HepG2 (cell line): ENCODE data around the gene CNTN4. TPM values are rescaled to one million over a fixed set of nuclear protein-coding genes. Genes with fewer than 3 reads are reported as not detected.

Source experiments
- ATAC-seq: fragments of 200-7000 bp; cut with Tn5 transposase; 3 replicates; pipeline ENCODE4 v1.9.1; 2020; ENCODE audit warnings: mild to moderate bottlenecking, moderate library complexity
- BruUV-seq: library from RNA; stranded (reverse); fragments of 400-500 nt; replicated peaks from 2 replicates; lab custom pipeline; 2021; lab: Mats Ljungman, UMichigan
- CTCF ChIA-PET: fragments of 300-600 bp; formaldehyde crosslinking; extraction: SDS; loops from one replicate; lab custom pipeline; 2021; ENCODE audit warnings: low total read pairs, inconsistent platforms, low intra/inter-chr PET ratio; lab: Yijun Ruan, JAX
- POLR2A ChIA-PET: fragments of 350-600 bp; sonication (Branson Sonifier 250); formaldehyde crosslinking; loops from one replicate; lab custom pipeline; 2020; ENCODE audit warnings: antibody characterized with exemption, inconsistent platforms; lab: Yijun Ruan, JAX
- DNase-seq: peaks from one replicate; pipeline ENCODE4 v3.0.0-alpha.2; 2015; ENCODE audit warnings: low spot score
- FAIRE-seq: peaks from 3 replicates; lab custom pipeline; 2011; peaks lifted over from hg19 to GRCh38; lab: Jason Lieb, UNC
- H2AFZ ChIP-seq: one replicate; pipeline ENCODE4 v1.6.1; 2011; ENCODE audit warnings: low read length, inconsistent platforms
- H3K27ac ChIP-seq: fragments of 300-600 bp; 3 replicates; pipeline ENCODE4 v1.8.0; 2011; ENCODE audit warnings: mixed run types, mild to moderate bottlenecking, mixed read lengths, low read length, inconsistent platforms; ENCODE audit not compliant: insufficient read depth; ENCODE audit errors: extremely low read length
- H3K27me3 ChIP-seq, 2 experiments: fragments of 200-600 bp in 1 of 2; 2 replicates in 1 of 2; 3 replicates in 1 of 2; pipeline versions ENCODE4 v1.6.0 to v1.8.0; 2011; ENCODE audit warnings: low read length in 2 of 2, mild to moderate bottlenecking in 2 of 2, moderate library complexity in 2 of 2, inconsistent platforms in 1 of 2; ENCODE audit not compliant: insufficient read depth in 2 of 2, control insufficient read depth in 1 of 2
- H3K36me3 ChIP-seq, 2 experiments: fragments of 200-600 bp in 1 of 2; replicated peaks in 1 of 2; 2 replicates in 1 of 2; 3 replicates in 1 of 2; pipeline versions ENCODE4 v1.5.1 to v1.8.0; 2011; ENCODE audit warnings: low read length in 2 of 2, inconsistent platforms in 1 of 2; ENCODE audit not compliant: insufficient read depth in 2 of 2, control insufficient read depth in 1 of 2
- H3K4me1 ChIP-seq: 2 replicates; pipeline ENCODE4 v1.5.1; 2012; ENCODE audit warnings: low read length, inconsistent platforms; ENCODE audit not compliant: insufficient read depth
- H3K4me2 ChIP-seq: 2 replicates; pipeline ENCODE4 v1.6.0; 2011; ENCODE audit warnings: low read depth, low read length, inconsistent platforms
- H3K4me3 ChIP-seq, 3 experiments: fragments of 200-600 bp in 1 of 3; sonication (generic), shearing (Covaris generic) in 1 of 3; replicated peaks in 1 of 3; 2 replicates each; pipeline ENCODE4 v1.5.1; 2011 to 2016; ENCODE audit warnings: low read length in 3 of 3, inconsistent platforms in 2 of 3, low read depth in 2 of 3, mild to moderate bottlenecking in 2 of 3, control low read depth in 1 of 3, mixed read lengths in 1 of 3; ENCODE audit not compliant: insufficient read depth in 1 of 3
- H3K79me2 ChIP-seq: one replicate; pipeline ENCODE4 v1.6.1; 2011; ENCODE audit warnings: low read length, inconsistent platforms; ENCODE audit not compliant: insufficient read depth
- H3K9ac ChIP-seq: 2 replicates; pipeline ENCODE4 v1.6.0; 2011; ENCODE audit warnings: mild to moderate bottlenecking, low read depth, low read length, inconsistent platforms; ENCODE audit not compliant: insufficient read depth
- H3K9me3 ChIP-seq: 2 replicates; pipeline ENCODE4 v1.5.1; 2012; ENCODE audit warnings: mild to moderate bottlenecking, low read length
- H4K20me1 ChIP-seq: 2 replicates; pipeline ENCODE4 v1.6.0; 2011; ENCODE audit warnings: inconsistent platforms, mild to moderate bottlenecking, low read length, moderate library complexity; ENCODE audit not compliant: insufficient read depth
- FOSL1 ChIP-seq: sonication (generic); formaldehyde crosslinking; IDR thresholded peaks from 2 replicates; pipeline ENCODE4 v1.9.0; 2021; ENCODE audit warnings: missing genetic modification reagents, borderline replicate concordance
- JARID2 ChIP-seq: sonication (generic); formaldehyde crosslinking; IDR thresholded peaks from 2 replicates; pipeline ENCODE4 v1.8.1; 2023; ENCODE audit warnings: missing genetic modification reagents, inconsistent platforms; ENCODE audit not compliant: insufficient replicate concordance
- MTA3 ChIP-seq: sonication (generic); formaldehyde crosslinking; IDR thresholded peaks from 2 replicates; pipeline ENCODE4 v1.4.0; 2020; ENCODE audit warnings: missing genetic modification reagents
- POLR2A ChIP-seq, 2 experiments: IDR thresholded peaks; 2 replicates each; pipeline ENCODE4 v1.6.1; 2011; ENCODE audit warnings: low read depth in 2 of 2, low read length in 2 of 2, mild to moderate bottlenecking in 1 of 2, moderate library complexity in 1 of 2; ENCODE audit not compliant: insufficient read depth in 1 of 2
- POLR2AphosphoS5 ChIP-seq: IDR thresholded peaks from 2 replicates; pipeline ENCODE4 v1.6.1; 2012; ENCODE audit warnings: low read depth, low read length
- SP2 ChIP-seq: sonication (generic); formaldehyde crosslinking; IDR thresholded peaks from 2 replicates; pipeline ENCODE4 v1.5.1; 2020; ENCODE audit warnings: mild to moderate bottlenecking, missing genetic modification reagents
- SP4 ChIP-seq: sonication (generic); formaldehyde crosslinking; IDR thresholded peaks from 2 replicates; pipeline ENCODE4 v1.8.1; 2023; ENCODE audit warnings: mild to moderate bottlenecking, missing genetic modification reagents
- THYN1 ChIP-seq: sonication (generic); formaldehyde crosslinking; IDR thresholded peaks from 2 replicates; pipeline ENCODE4 v1.8.1; 2023; ENCODE audit warnings: low read depth, mild to moderate bottlenecking, moderate library complexity, missing genetic modification reagents, borderline replicate concordance
- TOE1 ChIP-seq: sonication (generic); formaldehyde crosslinking; IDR thresholded peaks from 2 replicates; pipeline ENCODE4 v1.4.0; 2020; ENCODE audit warnings: mild to moderate bottlenecking, missing genetic modification reagents
- U2AF1 ChIP-seq: fragments of 200-400 bp; formaldehyde crosslinking; optimal IDR thresholded peaks from 2 replicates; pipeline ENCODE3; 2017; ENCODE audit warnings: mild to moderate bottlenecking, low read depth, low read length
- ZBTB8A ChIP-seq: sonication (generic); formaldehyde crosslinking; IDR thresholded peaks from 2 replicates; pipeline ENCODE4 v1.4.0; 2020; ENCODE audit warnings: mild to moderate bottlenecking, low read depth, missing genetic modification reagents, borderline replicate concordance
- ZKSCAN5 ChIP-seq: sonication (generic); formaldehyde crosslinking; IDR thresholded peaks from 2 replicates; pipeline ENCODE4 v1.5.1; 2020; ENCODE audit warnings: mild to moderate bottlenecking, missing genetic modification reagents
- ZNF180 ChIP-seq: sonication (generic); formaldehyde crosslinking; IDR thresholded peaks from 2 replicates; pipeline ENCODE4 v1.4.0; 2020; ENCODE audit warnings: low read depth, missing genetic modification reagents, borderline replicate concordance
- ZNF335 ChIP-seq: sonication (generic); formaldehyde crosslinking; IDR thresholded peaks from 2 replicates; pipeline ENCODE4 v1.4.0; 2020; ENCODE audit warnings: missing genetic modification reagents
- ZNF550 ChIP-seq: sonication (generic); formaldehyde crosslinking; IDR thresholded peaks from 2 replicates; pipeline ENCODE4 v1.4.0; 2020; ENCODE audit warnings: mild to moderate bottlenecking, missing genetic modification reagents, borderline replicate concordance
- WGBS: methylation state at CpG from one replicate; pipeline ENCODE4 v1.1.6; 2017; ENCODE audit warnings: low lambda C conversion rate; 5-methylcytosine and 5-hydroxymethylcytosine counted together
- in situ Hi-C: cut with HindIII; loops from 2 replicates; pipeline ENCODE4 v1.10.0; 2017; ENCODE audit warnings: low pct_unique_long_range_greater_than_20kb; ENCODE audit not compliant: extremely low pct_ligation_motif_present
- intact Hi-C: fragments of 100-400 bp; cut with micrococcal nuclease; formaldehyde crosslinking; loops from one replicate; pipeline ENCODE4 v1.10.0; 2022; ENCODE audit not compliant: unreplicated experiment
- polyA plus RNA-seq, 8 experiments: library from polyadenylated mRNA; depleted of rRNA in 3 of 8; stranded (reverse) in 7 of 8; unstranded in 1 of 8; fragments of >200 nt; fragmentation: Illumina TruSeq in 4 of 8; extraction: Trizol in 4 of 8; gene quantifications; 2 replicates each; pipeline versions ENCODE4 v1.2.1 to v1.2.3, GENCODE V29; 2011 to 2016; ENCODE audit warnings: low read depth in 4 of 8, missing spikeins in 1 of 8, mixed read lengths in 1 of 8; ENCODE audit not compliant: insufficient read depth in 1 of 8
- total RNA-seq, 5 experiments: library from RNA; depleted of rRNA; stranded (reverse); fragments of >200 nt; fragmentation: Illumina TruSeq; extraction: Trizol; gene quantifications; 2 replicates each; pipeline ENCODE4 v1.2.3, GENCODE V29; 2016; ENCODE audit warnings: low read depth in 1 of 5
- TF ChIP-seq, protein P1 (sequence below): sonication (generic); formaldehyde crosslinking; IDR thresholded peaks from 2 replicates; pipeline ENCODE4 v1.5.1; 2020; ENCODE audit warnings: mild to moderate bottlenecking, missing genetic modification reagents, borderline replicate concordance
- TF ChIP-seq, protein P2 (sequence below): IDR thresholded peaks from 2 replicates; pipeline ENCODE4 v1.6.1; 2012; ENCODE audit warnings: low read depth, low read length, improper control_type of control experiment
- TF ChIP-seq, protein P3 (sequence below): sonication (generic); formaldehyde crosslinking; IDR thresholded peaks from 2 replicates; pipeline ENCODE4 v1.8.0; 2022; ENCODE audit warnings: missing genetic modification reagents, mild to moderate bottlenecking, inconsistent platforms, borderline replicate concordance

Gene CNTN4
- total and polyA plus RNA-seq, 2 of the 13 experiments (the other 11 are each of a cell fraction or from before 2014, with no cell fraction given): 0.01 to 0.13 TPM

DNA sequence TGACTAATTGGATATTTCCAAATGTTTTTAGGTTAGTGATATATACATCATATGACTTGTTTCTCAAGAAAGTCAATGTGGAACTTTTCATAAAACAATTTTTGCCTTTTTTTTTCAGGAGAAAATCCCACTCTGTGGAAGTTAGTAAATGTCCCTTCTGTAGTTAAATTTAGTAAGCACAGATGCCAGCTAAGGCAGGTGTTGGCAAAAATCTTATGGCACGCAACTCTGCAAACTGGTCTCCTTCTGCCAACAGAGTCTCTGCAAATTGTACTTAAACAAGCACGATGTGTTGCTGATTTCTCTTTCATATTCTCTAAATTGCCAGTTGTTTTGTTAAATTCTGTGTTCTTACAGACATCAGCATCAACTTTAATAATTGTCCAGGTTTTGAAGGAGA is 777.7 kb downstream of the CNTN4 start:
- Histone ChIP-seq H4K20me1 (no peaks in the 10 kb centered on the region), H3K27ac (no peak overlapping the region), H3K4me1 (no peaks in the 10 kb centered on the region), H3K9ac (no peak overlapping the region), H3K27me3 (no peaks in the 10 kb centered on the region), H2AFZ (no peak overlapping the region), H3K4me2 (no peak overlapping the region), H3K36me3 (no peaks in the 10 kb centered on the region), H3K9me3 (no peaks in the 10 kb centered on the region), H3K79me2 (no peaks in the 10 kb centered on the region), H3K4me3 (no peak overlapping the region)
- WGBS: 18% methylated on average over 2 of the region's 2 CpGs
- no peak for FAIRE-seq
- DNase-seq: no peak
- in situ Hi-C loops (no loop called here), intact Hi-C loops (no loop called here)
- TF ChIP-seq POLR2A (IDR thresholded peaks at IDR 0.05; ENCODE audit: insufficient read depth in 1 of 2, low read depth in 2 of 2, low read length in 2 of 2): no peak
- TF ChIP-seq ZNF180 (CRISPR knock-in tag): no peak
- no peak for TF ChIP-seq ZBTB8A
- no peak for TF ChIP-seq JARID2
- TF ChIP-seq SP4 (CRISPR knock-in tag): no peak
- TF ChIP-seq ZNF550 (CRISPR knock-in tag): no peak
- TF ChIP-seq, protein P1, sequence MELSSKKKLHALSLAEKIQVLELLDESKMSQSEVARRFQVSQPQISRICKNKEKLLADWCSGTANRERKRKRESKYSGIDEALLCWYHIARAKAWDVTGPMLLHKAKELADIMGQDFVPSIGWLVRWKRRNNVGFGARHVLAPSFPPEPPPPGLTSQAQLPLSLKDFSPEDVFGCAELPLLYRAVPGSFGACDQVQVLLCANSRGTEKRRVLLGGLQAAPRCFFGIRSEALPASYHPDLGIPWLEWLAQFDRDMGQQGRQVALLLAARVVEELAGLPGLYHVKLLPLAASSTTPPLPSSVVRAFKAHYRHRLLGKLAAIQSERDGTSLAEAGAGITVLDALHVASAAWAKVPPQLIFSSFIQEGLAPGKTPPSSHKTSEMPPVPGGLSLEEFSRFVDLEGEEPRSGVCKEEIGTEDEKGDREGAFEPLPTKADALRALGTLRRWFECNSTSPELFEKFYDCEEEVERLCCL: no peak
- no peak for TF ChIP-seq THYN1
- TF ChIP-seq TOE1: no peak
- TF ChIP-seq ZNF335 (CRISPR knock-in tag): no peak
- TF ChIP-seq POLR2AphosphoS5: no peak
- no peak for TF ChIP-seq SP2 (CRISPR knock-in tag)
- no peak for TF ChIP-seq U2AF1
- no peak for TF ChIP-seq ZKSCAN5 (CRISPR knock-in tag)
- TF ChIP-seq MTA3 (CRISPR knock-in tag): no peak
- TF ChIP-seq, protein P2, sequence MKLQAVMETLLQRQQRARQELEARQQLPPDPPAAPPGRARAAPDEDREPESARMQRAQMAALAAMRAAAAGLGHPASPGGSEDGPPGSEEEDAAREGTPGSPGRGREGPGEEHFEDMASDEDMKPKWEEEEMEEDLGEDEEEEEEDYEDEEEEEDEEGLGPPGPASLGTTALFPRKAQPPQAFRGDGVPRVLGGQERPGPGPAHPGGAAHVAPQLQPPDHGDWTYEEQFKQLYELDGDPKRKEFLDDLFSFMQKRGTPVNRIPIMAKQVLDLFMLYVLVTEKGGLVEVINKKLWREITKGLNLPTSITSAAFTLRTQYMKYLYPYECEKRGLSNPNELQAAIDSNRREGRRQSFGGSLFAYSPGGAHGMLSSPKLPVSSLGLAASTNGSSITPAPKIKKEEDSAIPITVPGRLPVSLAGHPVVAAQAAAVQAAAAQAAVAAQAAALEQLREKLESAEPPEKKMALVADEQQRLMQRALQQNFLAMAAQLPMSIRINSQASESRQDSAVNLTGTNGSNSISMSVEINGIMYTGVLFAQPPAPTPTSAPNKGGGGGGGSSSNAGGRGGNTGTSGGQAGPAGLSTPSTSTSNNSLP: no peak
- no peak for TF ChIP-seq FOSL1 (CRISPR knock-in tag)
- TF ChIP-seq, protein P3, sequence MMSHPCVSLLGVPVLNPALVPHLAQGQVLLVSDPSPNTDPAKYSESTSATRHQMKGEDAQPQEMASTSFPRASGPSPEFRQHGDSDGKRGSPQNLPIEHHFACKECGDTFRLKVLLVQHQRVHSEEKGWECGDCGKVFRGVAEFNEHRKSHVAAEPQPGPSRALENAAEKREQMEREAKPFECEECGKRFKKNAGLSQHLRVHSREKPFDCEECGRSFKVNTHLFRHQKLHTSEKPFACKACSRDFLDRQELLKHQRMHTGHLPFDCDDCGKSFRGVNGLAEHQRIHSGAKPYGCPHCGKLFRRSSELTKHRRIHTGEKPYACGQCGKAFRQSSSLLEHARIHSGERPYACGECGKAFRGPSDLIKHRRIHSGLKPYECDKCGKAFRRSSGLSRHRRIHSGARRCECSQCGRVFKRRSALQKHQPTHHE (CRISPR knock-in tag): no peak
- ATAC-seq: no peak
- no TSS peak for BruUV-seq
- POLR2A ChIA-PET: no interaction called here
- CTCF ChIA-PET: no interaction called here
